HCT116 (cell line): ENCODE measurements around the gene SLC25A39. TPM values are rescaled to one million over a fixed set of nuclear protein-coding genes. Genes with fewer than 3 reads are reported as not detected.

Source experiments
- ATAC-seq: fragments of 200-7000 bp; cut with Tn5 transposase; 2 replicates; pipeline ENCODE4 v1.9.1; 2020; ENCODE audit warnings: mild to moderate bottlenecking, moderate library complexity
- BruUV-seq: library from RNA; stranded (reverse); fragments of 400-500 nt; replicated peaks from 2 replicates; lab custom pipeline; 2021; lab: Mats Ljungman, UMichigan
- CTCF ChIA-PET: fragments of 300-600 bp; sonication (Branson Sonifier 250); formaldehyde crosslinking; loops from one replicate; lab custom pipeline; 2021; ENCODE audit warnings: antibody characterized with exemption; lab: Charles Lee
- POLR2A ChIA-PET: fragments of 300-600, 350-600 bp; sonication (Branson Sonifier 250); formaldehyde crosslinking; loops from one replicate; lab custom pipeline; 2021; ENCODE audit warnings: antibody characterized with exemption; lab: Charles Lee
- RAD21 ChIA-PET, 2 experiments: fragments of 300-600 bp; sonication (Branson Sonifier 250); formaldehyde crosslinking; loops; one replicate each; lab custom pipeline; 2023; ENCODE audit warnings: low total read pairs in 2 of 2; ENCODE audit not compliant: uncharacterized antibody in 2 of 2, unreplicated experiment in 2 of 2, low non-redundant PET in 1 of 2; lab: Charles Lee
- DNase-seq: peaks from one replicate; pipeline ENCODE4 v3.0.0-alpha.2; 2010; ENCODE audit warnings: low read depth, low spot score
- H2AFZ ChIP-seq: fragments of 200-600 bp; shearing (Covaris generic), sonication (generic); 2 replicates; pipeline ENCODE4 v1.6.1; 2017; ENCODE audit warnings: low read depth, mixed run types, mixed read lengths, antibody characterized with exemption, low read length; ENCODE audit not compliant: poor library complexity, severe bottlenecking
- H3K27ac ChIP-seq: 2 replicates; pipeline ENCODE4 v1.5.1; 2012; ENCODE audit warnings: low read depth, low read length
- H3K27me3 ChIP-seq: fragments of 200-600 bp; sonication (generic); 2 replicates; pipeline ENCODE4 v1.6.1; 2016; ENCODE audit warnings: mixed run types, low read length, mixed read lengths; ENCODE audit not compliant: insufficient read depth
- H3K36me3 ChIP-seq, 2 experiments: fragments of 200-500 bp in 1 of 2; fragments of 200-600 bp in 1 of 2; sonication (Bioruptor generic) in 1 of 2; sonication (generic) in 1 of 2; 2 replicates each; pipeline versions ENCODE4 v1.5.1 to v1.6.1; 2014 to 2016; ENCODE audit warnings: low read length in 2 of 2, inconsistent platforms in 1 of 2, mixed read lengths in 1 of 2, mixed run types in 1 of 2; ENCODE audit not compliant: insufficient read depth in 2 of 2, control insufficient read depth in 1 of 2
- H3K4me1 ChIP-seq, 2 experiments: fragments of 200-600 bp in 1 of 2; sonication (generic) in 1 of 2; 2 replicates each; pipeline versions ENCODE4 v1.5.1 to v1.6.1; 2012 to 2017; ENCODE audit warnings: low read length in 2 of 2, inconsistent platforms in 1 of 2, mild to moderate bottlenecking in 1 of 2, mixed read lengths in 1 of 2, mixed run types in 1 of 2, moderate library complexity in 1 of 2; ENCODE audit not compliant: insufficient read depth in 2 of 2, control insufficient read depth in 1 of 2
- H3K4me2 ChIP-seq: fragments of 200-600 bp; sonication (generic); 2 replicates; pipeline ENCODE4 v1.6.1; 2017; ENCODE audit warnings: mixed run types, low read length, mixed read lengths
- H3K4me3 ChIP-seq, 2 experiments: fragments of 200-600 bp in 1 of 2; sonication (generic) in 1 of 2; replicated peaks in 1 of 2; 2 replicates each; pipeline ENCODE4 v1.5.1; 2011 to 2016; ENCODE audit warnings: low read length in 2 of 2, control low read depth in 1 of 2, low read depth in 1 of 2, mild to moderate bottlenecking in 1 of 2, mixed read lengths in 1 of 2, mixed run types in 1 of 2
- H3K79me2 ChIP-seq: fragments of 200-600 bp; sonication (generic); 2 replicates; pipeline ENCODE4 v1.6.1; 2017; ENCODE audit warnings: mild to moderate bottlenecking, mixed run types, low read length, moderate library complexity, mixed read lengths; ENCODE audit not compliant: insufficient read depth
- H3K9ac ChIP-seq: fragments of 200-600 bp; sonication (generic); 2 replicates; pipeline ENCODE4 v1.6.1; 2016; ENCODE audit warnings: low read length, mixed read lengths
- H3K9me2 ChIP-seq: fragments of 200-600 bp; sonication (generic), shearing (Covaris generic); 2 replicates; pipeline ENCODE4 v1.6.1; 2017; ENCODE audit warnings: mixed run types, mild to moderate bottlenecking, moderate library complexity; ENCODE audit not compliant: insufficient read depth
- H3K9me3 ChIP-seq, 2 experiments: fragments of 200-500 bp in 1 of 2; fragments of 200-600 bp in 1 of 2; sonication (Bioruptor generic) in 1 of 2; sonication (generic) in 1 of 2; 2 replicates each; pipeline ENCODE4 v1.6.1; 2014 to 2017; ENCODE audit warnings: low read length in 2 of 2, mixed read lengths in 2 of 2, inconsistent platforms in 1 of 2, low read depth in 1 of 2, mild to moderate bottlenecking in 1 of 2, mixed run types in 1 of 2, moderate library complexity in 1 of 2; ENCODE audit not compliant: control insufficient read depth in 1 of 2, insufficient read depth in 1 of 2
- H4K20me1 ChIP-seq: fragments of 200-600 bp; sonication (generic), shearing (Covaris generic); 2 replicates; pipeline ENCODE4 v1.6.1; 2017; ENCODE audit warnings: mixed run types, mild to moderate bottlenecking, moderate library complexity; ENCODE audit not compliant: insufficient read depth
- CBX3 ChIP-seq: IDR thresholded peaks from 2 replicates; pipeline ENCODE4 v1.6.1; 2012; ENCODE audit warnings: low read depth
- CEBPB ChIP-seq: IDR thresholded peaks from 2 replicates; pipeline ENCODE4 v1.6.1; 2012; ENCODE audit warnings: low read depth
- EGR1 ChIP-seq: IDR thresholded peaks from 2 replicates; pipeline ENCODE4 v1.6.1; 2012; ENCODE audit warnings: low read depth
- EZH2 ChIP-seq: fragments of 200-600 bp; sonication (generic); IDR thresholded peaks from 2 replicates; pipeline ENCODE4 v1.6.1; 2017; ENCODE audit warnings: antibody characterized with exemption, mixed run types
- EZH2phosphoT487 ChIP-seq: fragments of 200-600 bp; IDR thresholded peaks from 2 replicates; pipeline ENCODE4 v1.6.1; 2018; ENCODE audit warnings: antibody characterized with exemption, borderline replicate concordance
- JUND ChIP-seq: IDR thresholded peaks from 2 replicates; pipeline ENCODE4 v1.6.1; 2012
- POLR2A ChIP-seq: IDR thresholded peaks from 2 replicates; pipeline ENCODE4 v1.7.0; 2011; ENCODE audit warnings: borderline replicate concordance; ENCODE audit not compliant: insufficient read depth, insufficient read length; ENCODE audit errors: extremely low read depth
- RAD21 ChIP-seq: IDR thresholded peaks from 2 replicates; pipeline ENCODE4 v1.6.1; 2012; ENCODE audit warnings: low read depth, mild to moderate bottlenecking
- SP1 ChIP-seq: IDR thresholded peaks from 2 replicates; pipeline ENCODE4 v1.6.1; 2012; ENCODE audit warnings: low read depth
- TCF7L2 ChIP-seq: IDR thresholded peaks from 2 replicates; pipeline ENCODE4 v1.7.0; 2011; ENCODE audit warnings: borderline replicate concordance, inconsistent platforms; ENCODE audit not compliant: insufficient read depth, insufficient read length; ENCODE audit errors: extremely low read depth
- YY1 ChIP-seq: IDR thresholded peaks from 2 replicates; pipeline ENCODE4 v1.6.1; 2011; ENCODE audit warnings: low read length, low read depth, moderate library complexity, mild to moderate bottlenecking; ENCODE audit not compliant: insufficient replicate concordance; ENCODE audit errors: extremely low read depth
- ZFX ChIP-seq: fragments of 450-650 bp; IDR thresholded peaks from 2 replicates; pipeline ENCODE4 v1.6.1; 2017
- ZNF274 ChIP-seq: fragments of 200-500 bp; sonication (Bioruptor generic); IDR thresholded peaks from 2 replicates; pipeline ENCODE4 v1.6.1; 2014; ENCODE audit warnings: mild to moderate bottlenecking, low read depth, low read length, inconsistent platforms
- intact Hi-C: fragments of 100-400 bp; cut with micrococcal nuclease; formaldehyde crosslinking; loops from 2 replicates; pipeline ENCODE4 v1.10.0; 2022
- total RNA-seq: library from RNA; stranded (reverse); gene quantifications from one replicate; pipeline ENCODE4 v1.2.1, GENCODE V29; 2021; ENCODE audit not compliant: unreplicated experiment
- TF ChIP-seq, protein P1 (sequence below), 3 experiments: fragments of 200-600 bp in 1 of 3; sonication (generic) in 1 of 3; IDR thresholded peaks in 2 of 3; conservative IDR thresholded peaks in 1 of 3; 2 replicates each; pipeline ENCODE4 v1.5.1; 2012 to 2017; ENCODE audit warnings: low read depth in 2 of 3, low read length in 2 of 3, antibody characterized with exemption in 1 of 3, borderline replicate concordance in 1 of 3, control low read depth in 1 of 3, mild to moderate bottlenecking in 1 of 3, mixed read lengths in 1 of 3, mixed run types in 1 of 3, moderate library complexity in 1 of 3; ENCODE audit not compliant: insufficient read depth in 1 of 3
- TF ChIP-seq, protein P2 (sequence below): IDR thresholded peaks from 2 replicates; pipeline ENCODE4 v1.6.1; 2011; ENCODE audit warnings: mild to moderate bottlenecking, low read length, moderate library complexity; ENCODE audit not compliant: insufficient replicate concordance; ENCODE audit errors: extremely low read depth
- TF ChIP-seq, protein P3 (sequence below): IDR thresholded peaks from 2 replicates; pipeline ENCODE4 v1.6.1; 2012
- TF ChIP-seq, protein P4 (sequence below): IDR thresholded peaks from 2 replicates; pipeline ENCODE4 v1.6.1; 2012; ENCODE audit warnings: low read depth
- TF ChIP-seq, protein P5 (sequence below): IDR thresholded peaks from 2 replicates; pipeline ENCODE4 v1.6.1; 2012

SLC25A39 gene
- total RNA-seq, 1 experiment from 2014 or later: 326 TPM

DNA sequence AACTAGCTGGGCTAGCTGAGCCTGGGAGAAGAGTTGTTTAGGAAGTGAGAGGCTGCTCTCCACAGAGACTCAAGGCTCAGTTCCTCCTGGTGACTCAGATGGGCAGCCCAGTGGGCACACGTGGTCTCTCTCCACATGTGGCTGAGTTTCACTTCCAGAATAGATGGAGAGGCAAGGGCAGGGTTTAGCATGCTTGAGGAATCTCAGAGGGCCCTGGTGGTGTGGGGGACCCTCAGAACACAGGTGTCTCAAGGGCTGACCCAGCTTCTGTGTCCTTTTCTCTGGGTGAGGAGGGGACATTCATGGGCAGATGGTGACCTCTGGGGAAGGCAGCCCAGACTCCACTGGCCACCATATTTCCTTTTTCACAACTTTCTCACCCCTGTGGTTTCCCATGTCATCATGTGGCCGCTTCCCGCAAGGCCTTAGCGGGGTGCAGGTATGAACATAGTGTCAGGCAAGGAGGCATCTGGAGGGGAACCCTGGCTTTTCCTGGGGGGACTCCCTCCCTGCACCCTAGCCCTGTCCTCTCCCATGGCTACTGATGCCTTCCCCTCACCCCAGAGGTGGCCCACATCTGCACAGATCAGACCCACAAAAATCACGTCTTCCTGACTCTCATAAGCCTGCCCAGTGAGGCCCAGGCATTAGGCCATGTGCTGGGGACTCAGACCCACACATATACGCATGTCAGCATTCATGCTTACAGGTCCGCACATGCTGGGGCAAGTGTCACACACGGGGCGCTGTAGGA is 23.8 kb upstream of the SLC25A39 start:
- no peaks in the 10 kb centered on the region for H3K27me3 ChIP-seq
- CTCF ChIA-PET: interaction anchor here (1.3 to 2.3 kb wide), 2 partner anchors 15 to 139 kb away, joined by 4 to 13 read pairs; partner anchors contain the start of gene FAM171A2
- TF ChIP-seq EZH2phosphoT487 (no peak), ZNF274 (no peak), JUND (no peak), TCF7L2 (no peak), EZH2 (no peak), ZFX (no peak), SP1 (no peak), EGR1 (no peak), RAD21 (no peak), CBX3 (no peak), CEBPB (no peak), POLR2A (no peak), YY1 (no peak)
- TF ChIP-seq, protein P1, sequence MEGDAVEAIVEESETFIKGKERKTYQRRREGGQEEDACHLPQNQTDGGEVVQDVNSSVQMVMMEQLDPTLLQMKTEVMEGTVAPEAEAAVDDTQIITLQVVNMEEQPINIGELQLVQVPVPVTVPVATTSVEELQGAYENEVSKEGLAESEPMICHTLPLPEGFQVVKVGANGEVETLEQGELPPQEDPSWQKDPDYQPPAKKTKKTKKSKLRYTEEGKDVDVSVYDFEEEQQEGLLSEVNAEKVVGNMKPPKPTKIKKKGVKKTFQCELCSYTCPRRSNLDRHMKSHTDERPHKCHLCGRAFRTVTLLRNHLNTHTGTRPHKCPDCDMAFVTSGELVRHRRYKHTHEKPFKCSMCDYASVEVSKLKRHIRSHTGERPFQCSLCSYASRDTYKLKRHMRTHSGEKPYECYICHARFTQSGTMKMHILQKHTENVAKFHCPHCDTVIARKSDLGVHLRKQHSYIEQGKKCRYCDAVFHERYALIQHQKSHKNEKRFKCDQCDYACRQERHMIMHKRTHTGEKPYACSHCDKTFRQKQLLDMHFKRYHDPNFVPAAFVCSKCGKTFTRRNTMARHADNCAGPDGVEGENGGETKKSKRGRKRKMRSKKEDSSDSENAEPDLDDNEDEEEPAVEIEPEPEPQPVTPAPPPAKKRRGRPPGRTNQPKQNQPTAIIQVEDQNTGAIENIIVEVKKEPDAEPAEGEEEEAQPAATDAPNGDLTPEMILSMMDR (IDR thresholded peaks at IDR 0.05 in 2 of 3, conservative IDR thresholded peaks at IDR 0.05 in 1 of 3; ENCODE audit: borderline replicate concordance in 1 of 3, insufficient read depth in 1 of 3, low read depth in 2 of 3, low read length in 2 of 3): no peak
- TF ChIP-seq, protein P2, sequence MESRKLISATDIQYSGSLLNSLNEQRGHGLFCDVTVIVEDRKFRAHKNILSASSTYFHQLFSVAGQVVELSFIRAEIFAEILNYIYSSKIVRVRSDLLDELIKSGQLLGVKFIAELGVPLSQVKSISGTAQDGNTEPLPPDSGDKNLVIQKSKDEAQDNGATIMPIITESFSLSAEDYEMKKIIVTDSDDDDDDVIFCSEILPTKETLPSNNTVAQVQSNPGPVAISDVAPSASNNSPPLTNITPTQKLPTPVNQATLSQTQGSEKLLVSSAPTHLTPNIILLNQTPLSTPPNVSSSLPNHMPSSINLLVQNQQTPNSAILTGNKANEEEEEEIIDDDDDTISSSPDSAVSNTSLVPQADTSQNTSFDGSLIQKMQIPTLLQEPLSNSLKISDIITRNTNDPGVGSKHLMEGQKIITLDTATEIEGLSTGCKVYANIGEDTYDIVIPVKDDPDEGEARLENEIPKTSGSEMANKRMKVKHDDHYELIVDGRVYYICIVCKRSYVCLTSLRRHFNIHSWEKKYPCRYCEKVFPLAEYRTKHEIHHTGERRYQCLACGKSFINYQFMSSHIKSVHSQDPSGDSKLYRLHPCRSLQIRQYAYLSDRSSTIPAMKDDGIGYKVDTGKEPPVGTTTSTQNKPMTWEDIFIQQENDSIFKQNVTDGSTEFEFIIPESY: no peak
- TF ChIP-seq, protein P3, sequence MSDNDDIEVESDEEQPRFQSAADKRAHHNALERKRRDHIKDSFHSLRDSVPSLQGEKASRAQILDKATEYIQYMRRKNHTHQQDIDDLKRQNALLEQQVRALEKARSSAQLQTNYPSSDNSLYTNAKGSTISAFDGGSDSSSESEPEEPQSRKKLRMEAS: no peak
- TF ChIP-seq, protein P4, sequence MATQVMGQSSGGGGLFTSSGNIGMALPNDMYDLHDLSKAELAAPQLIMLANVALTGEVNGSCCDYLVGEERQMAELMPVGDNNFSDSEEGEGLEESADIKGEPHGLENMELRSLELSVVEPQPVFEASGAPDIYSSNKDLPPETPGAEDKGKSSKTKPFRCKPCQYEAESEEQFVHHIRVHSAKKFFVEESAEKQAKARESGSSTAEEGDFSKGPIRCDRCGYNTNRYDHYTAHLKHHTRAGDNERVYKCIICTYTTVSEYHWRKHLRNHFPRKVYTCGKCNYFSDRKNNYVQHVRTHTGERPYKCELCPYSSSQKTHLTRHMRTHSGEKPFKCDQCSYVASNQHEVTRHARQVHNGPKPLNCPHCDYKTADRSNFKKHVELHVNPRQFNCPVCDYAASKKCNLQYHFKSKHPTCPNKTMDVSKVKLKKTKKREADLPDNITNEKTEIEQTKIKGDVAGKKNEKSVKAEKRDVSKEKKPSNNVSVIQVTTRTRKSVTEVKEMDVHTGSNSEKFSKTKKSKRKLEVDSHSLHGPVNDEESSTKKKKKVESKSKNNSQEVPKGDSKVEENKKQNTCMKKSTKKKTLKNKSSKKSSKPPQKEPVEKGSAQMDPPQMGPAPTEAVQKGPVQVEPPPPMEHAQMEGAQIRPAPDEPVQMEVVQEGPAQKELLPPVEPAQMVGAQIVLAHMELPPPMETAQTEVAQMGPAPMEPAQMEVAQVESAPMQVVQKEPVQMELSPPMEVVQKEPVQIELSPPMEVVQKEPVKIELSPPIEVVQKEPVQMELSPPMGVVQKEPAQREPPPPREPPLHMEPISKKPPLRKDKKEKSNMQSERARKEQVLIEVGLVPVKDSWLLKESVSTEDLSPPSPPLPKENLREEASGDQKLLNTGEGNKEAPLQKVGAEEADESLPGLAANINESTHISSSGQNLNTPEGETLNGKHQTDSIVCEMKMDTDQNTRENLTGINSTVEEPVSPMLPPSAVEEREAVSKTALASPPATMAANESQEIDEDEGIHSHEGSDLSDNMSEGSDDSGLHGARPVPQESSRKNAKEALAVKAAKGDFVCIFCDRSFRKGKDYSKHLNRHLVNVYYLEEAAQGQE: no peak
- TF ChIP-seq, protein P5, sequence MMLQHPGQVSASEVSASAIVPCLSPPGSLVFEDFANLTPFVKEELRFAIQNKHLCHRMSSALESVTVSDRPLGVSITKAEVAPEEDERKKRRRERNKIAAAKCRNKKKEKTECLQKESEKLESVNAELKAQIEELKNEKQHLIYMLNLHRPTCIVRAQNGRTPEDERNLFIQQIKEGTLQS: no peak
- H4K20me1 ChIP-seq: no peaks in the 10 kb centered on the region
- intact Hi-C loops: no loop called here
- H3K9ac ChIP-seq: no peak overlapping the region
- POLR2A ChIA-PET: no interaction called here
- BruUV-seq: no TSS peak
- no peak overlapping the region for H3K4me2 ChIP-seq
- ATAC-seq (no peak), DNase-seq (no peak)
- H3K36me3 ChIP-seq: peaks cover 0 to 4% of the 10 kb centered on the region in 2 experiments; a peak in 1 of 4 replicates
- H3K9me3 ChIP-seq: no peaks in the 10 kb centered on the region
- no peaks in the 10 kb centered on the region for H3K79me2 ChIP-seq
- H3K27ac ChIP-seq: no peak overlapping the region
- no peaks in the 10 kb centered on the region for H3K9me2 ChIP-seq
- RAD21 ChIA-PET: no interaction called here
- no peak overlapping the region for H3K4me3 ChIP-seq
- H3K4me1 ChIP-seq: peaks cover 4 to 18% of the 10 kb centered on the region in 2 experiments; a peak in 3 of 4 replicates
- H2AFZ ChIP-seq: no peak overlapping the region
